HG02870 (cell line): Measurements from ENCODE around the gene TANGO6.
"Not testable (repeated sequence)": the region's sequence is repeated elsewhere in the genome, so short reads cannot be mapped to it uniquely, and the experiment has no call there.

ENCODE experiments used
- ATAC-seq: cut with Tn5 transposase; IDR thresholded peaks from one replicate; pipeline ENCODE4 v1.9.1; 2021; ENCODE audit warnings: mild to moderate bottlenecking, moderate library complexity; ENCODE audit not compliant: unreplicated experiment

Gene TANGO6

GRCh38 chr16:69114346-69114975 is 271.1 kb downstream of the TANGO6 start:
- ATAC-seq: no peak

- ATAC-seq: no peak
Observed at GRCh38 chr16:69114976-69115355, 271.6 kb downstream of the TANGO6 start.

GRCh38 chr16:69115361-69115760 is 272.0 kb downstream of the TANGO6 start:
- no peak for ATAC-seq

GRCh38 chr16:69115837-69116236 is 272.5 kb downstream of the TANGO6 start:
- no peak for ATAC-seq

- ATAC-seq: no peak
Observed at GRCh38 chr16:69116256-69116875, 273.0 kb downstream of the TANGO6 start.

- ATAC-seq: no peak
Observed at GRCh38 chr16:69116906-69117305, 273.6 kb downstream of the TANGO6 start.

GRCh38 chr16:69118468-69118867 is 275.1 kb downstream of the TANGO6 start:
- no peak for ATAC-seq

- no peak for ATAC-seq
Observed at GRCh38 chr16:69118994-69119393, 275.7 kb downstream of the TANGO6 start.

GRCh38 chr16:69119536-69119935 is 276.2 kb downstream of the TANGO6 start:
- no peak for ATAC-seq

- ATAC-seq: no peak
Observed at GRCh38 chr16:69120096-69120664, 276.8 kb downstream of the TANGO6 start.

- no peak for ATAC-seq
Observed at GRCh38 chr16:69123910-69124309, 280.6 kb downstream of the TANGO6 start.

- not testable (repeated sequence) for ATAC-seq
Observed at GRCh38 chr16:69124406-69124805, 281.1 kb downstream of the TANGO6 start.

- not testable (repeated sequence) for ATAC-seq
Observed at GRCh38 chr16:69124961-69125360, 281.6 kb downstream of the TANGO6 start.

GRCh38 chr16:69126221-69126620 is 282.9 kb downstream of the TANGO6 start:
- no peak for ATAC-seq

- ATAC-seq: not testable (repeated sequence)
Observed at GRCh38 chr16:69126801-69127200, 283.5 kb downstream of the TANGO6 start.

- no peak for ATAC-seq
Observed at GRCh38 chr16:69127966-69128510, 284.7 kb downstream of the TANGO6 start.

GRCh38 chr16:69130461-69130860 is 287.1 kb downstream of the TANGO6 start:
- no peak for ATAC-seq

GRCh38 chr16:69131167-69131838 is 288.0 kb downstream of the TANGO6 start:
- no peak for ATAC-seq

- ATAC-seq: peak; percentile 30
Observed at GRCh38 chr16:69131839-69132423, 288.6 kb downstream of the TANGO6 start.

GRCh38 chr16:69132424-69133252 is 289.3 kb downstream of the TANGO6 start, which contains the start of the genes CHTF8 and UTP4:
CHTF8 (minus strand) TSS chr16:69132588; CDS start chr16:69121458, 11,130 bp downstream.
UTP4 (plus strand) TSS chr16:69132649; CDS start chr16:69133460, 811 bp downstream.
- peak; percentile 75 for ATAC-seq
